IPS DF 4.7 (cell line): ENCODE results near the gene WDFY4.

Source experiments
- DNase-seq: peaks from one replicate; pipeline ENCODE4 v3.0.0-alpha.2; 2013; ENCODE audit warnings: low spot score; ENCODE audit errors: extremely low read depth

WDFY4 gene

GRCh38 chr10:48898426-48898825 is 213.8 kb downstream of the WDFY4 start:
- no peak for DNase-seq

DNA sequence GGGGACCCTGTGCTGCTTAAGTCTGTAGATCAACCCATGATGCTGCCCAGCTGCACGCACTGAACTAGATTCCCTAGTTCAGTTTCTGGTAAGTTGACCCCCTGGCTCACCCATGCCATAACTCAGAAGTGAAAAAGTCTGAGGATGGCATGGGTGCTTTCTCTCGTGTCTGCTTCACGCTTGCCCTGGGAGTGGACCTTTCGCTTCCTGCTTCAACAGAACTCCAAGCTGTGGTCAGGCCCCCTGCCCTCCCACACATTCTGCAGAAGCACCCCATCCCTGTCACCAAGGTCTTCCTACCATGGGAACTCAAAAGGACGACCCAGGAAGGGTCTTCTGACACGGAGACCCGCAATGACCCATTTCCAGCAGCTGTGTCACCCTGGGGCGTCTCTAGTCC is 215.1 kb downstream of the WDFY4 start:
- DNase-seq, result no peak

- DNase-seq, result no peak
Measured at GRCh38 chr10:48900371-48900801, 215.7 kb downstream of the WDFY4 start.

DNA sequence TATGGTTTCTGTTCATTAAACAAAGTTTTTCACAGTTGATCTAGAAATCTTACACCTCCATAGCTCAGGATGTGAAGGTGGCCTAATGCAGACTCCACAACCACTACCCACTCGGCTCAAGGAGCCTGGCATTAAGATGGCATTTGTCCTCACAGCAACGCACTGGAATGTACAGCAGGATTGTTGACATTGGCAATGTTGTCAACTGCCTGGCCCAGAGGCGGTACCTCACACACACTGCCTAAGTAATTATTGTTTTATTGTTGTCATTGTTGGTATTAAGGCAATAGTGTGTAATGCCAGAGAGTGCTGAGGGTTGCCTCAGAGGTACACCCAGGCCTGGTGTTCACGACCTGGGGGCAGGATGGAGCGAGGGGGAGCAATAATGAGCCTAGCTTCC is 216.6 kb downstream of the WDFY4 start:
- DNase-seq, result no peak

- no peak for DNase-seq
Measured at GRCh38 chr10:48902096-48902495, 217.4 kb downstream of the WDFY4 start.

GRCh38 chr10:48903151-48903550 is 218.5 kb downstream of the WDFY4 start:
- DNase-seq, result no peak

DNA sequence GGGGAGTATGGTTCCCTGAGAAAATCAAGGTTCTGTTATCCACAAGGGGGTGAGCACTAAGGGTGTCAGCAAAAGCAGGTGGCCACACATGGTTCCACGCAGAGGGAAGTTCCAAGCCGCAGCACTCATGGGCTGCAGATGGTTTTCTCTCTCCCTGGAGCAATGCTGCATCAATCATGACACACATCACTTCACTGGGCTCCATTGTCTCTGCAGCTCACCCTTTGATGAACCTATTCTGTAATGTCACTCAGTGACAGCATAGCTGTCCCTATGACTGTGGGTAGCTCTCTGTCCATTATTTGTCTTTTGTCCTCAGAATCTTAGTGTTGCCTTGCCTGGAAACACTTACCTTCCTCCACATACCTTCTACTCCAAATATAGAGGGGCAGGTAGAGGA is 220.2 kb downstream of the WDFY4 start:
- DNase-seq, result no peak

GRCh38 chr10:48905311-48905710 is 220.6 kb downstream of the WDFY4 start:
- no peak for DNase-seq

DNA sequence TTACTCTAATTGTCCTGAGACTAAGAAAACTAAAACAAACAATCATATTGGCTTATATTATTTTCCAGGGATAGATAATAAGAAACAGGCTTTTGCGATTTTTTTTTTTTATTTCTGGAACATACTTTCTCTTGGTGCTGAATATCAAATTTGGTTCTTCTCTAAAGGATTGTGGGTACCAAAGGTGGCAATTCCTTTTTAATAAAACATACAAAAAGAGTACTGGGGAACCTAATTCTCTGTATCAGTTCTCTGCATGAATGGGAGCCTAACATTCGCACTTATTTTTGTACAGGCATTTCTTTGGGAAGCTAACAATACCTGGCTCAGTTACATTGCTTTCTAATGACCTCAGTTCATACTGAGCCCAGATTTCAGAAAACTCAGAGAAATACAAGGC is 222.2 kb downstream of the WDFY4 start:
- no peak for DNase-seq

DNA sequence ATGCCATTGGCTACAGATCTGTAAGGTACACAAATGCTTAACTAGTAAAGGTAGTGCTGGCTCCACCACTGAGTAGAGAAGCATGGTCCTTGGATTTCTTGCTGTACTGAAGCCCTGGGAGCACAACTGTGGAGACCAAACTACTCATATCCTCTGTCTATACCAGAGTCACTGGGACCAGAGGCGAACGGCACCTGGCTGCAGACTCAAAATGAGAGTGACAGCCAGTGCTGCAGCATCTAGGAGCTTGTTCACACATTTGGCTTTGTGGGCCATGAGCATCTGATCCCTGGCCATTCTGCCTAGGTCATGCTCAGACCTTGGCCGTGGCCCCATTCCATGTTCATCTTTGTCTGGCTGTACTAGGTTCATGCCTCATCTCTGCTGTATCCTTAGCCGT is 223.1 kb downstream of the WDFY4 start:
- DNase-seq, result no peak

GRCh38 chr10:48910548-48910947 is 225.9 kb downstream of the WDFY4 start:
- DNase-seq, result no peak

- no peak for DNase-seq
Measured at GRCh38 chr10:48913674-48914073, 229.0 kb downstream of the WDFY4 start.

- no peak for DNase-seq
Measured at GRCh38 chr10:48923748-48924147, 239.1 kb downstream of the WDFY4 start.

DNA sequence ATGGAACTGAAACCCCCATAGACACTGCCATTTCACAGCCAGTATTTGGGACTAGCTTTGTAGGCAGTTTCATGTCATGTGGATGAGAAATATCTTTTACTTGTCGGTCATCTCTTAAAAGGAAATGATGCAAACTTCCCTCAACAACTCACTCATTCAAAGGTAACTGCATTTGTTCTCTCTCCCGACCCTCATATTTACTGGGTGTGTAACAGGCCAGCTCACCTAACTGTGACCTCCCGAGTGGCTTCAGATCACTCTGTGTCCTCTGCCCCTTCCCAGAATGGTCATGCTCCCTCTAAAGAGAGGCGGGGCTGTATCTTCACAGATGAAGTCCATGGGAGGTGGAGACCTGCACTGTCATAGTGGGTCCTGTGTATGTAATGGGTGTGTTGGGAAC is 240.3 kb downstream of the WDFY4 start:
- no peak for DNase-seq

DNA sequence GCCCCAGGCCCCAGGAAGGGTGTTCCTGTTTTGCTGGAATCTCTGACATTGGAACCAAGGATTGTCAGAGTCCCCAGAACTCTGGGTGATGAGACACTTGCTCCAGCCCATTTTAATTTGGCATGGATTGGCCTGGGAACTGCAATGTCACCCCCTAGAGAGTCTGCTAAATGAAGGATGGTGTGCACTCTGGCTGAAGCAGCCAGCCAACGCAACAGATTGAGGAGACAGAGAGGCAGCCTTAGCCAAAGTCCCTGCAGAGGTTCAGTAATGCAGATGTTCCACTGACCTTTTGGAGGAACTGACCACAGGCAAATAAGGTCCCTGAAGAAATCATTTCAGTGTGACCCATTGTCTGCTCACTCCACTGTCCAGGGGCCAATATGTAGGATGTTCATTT is 241.6 kb downstream of the WDFY4 start:
- DNase-seq, result no peak

DNA sequence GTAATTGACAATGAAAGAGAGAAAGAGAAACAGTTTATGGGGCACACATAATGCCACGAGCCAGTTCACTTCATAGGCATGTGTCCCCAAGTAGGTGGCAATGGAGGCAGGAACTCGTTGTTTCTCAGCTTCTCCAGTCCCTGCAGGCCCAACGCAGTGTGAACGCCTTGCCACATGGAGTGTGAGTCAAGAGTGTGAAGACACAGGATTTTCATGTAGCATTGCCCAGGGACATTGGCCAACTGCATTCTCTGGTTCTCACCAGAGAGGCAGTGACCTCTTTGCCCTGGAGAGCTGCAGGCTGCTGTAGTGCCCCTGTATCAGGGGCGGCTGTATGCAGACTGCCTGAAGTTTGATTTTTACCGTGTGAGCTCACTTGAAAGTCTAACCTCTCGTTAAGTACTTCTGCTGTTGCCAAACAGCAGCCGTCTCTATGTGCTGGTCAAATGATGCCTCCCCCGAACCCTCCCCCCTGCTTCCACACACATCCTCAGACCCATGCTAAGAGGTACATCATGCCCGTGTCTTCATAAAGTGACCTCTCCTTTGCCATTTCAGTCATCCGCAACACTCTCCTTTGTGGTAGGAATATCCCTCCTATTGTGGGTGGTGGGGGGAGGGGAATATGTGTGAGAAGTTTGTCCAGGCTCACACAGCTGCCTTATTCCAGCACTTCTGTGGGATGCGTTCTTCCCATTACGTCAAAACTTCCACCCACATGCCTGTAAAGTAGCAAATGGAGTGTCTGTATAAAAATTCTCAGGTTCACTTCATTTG is 242.3 kb downstream of the WDFY4 start:
- no peak for DNase-seq

DNA sequence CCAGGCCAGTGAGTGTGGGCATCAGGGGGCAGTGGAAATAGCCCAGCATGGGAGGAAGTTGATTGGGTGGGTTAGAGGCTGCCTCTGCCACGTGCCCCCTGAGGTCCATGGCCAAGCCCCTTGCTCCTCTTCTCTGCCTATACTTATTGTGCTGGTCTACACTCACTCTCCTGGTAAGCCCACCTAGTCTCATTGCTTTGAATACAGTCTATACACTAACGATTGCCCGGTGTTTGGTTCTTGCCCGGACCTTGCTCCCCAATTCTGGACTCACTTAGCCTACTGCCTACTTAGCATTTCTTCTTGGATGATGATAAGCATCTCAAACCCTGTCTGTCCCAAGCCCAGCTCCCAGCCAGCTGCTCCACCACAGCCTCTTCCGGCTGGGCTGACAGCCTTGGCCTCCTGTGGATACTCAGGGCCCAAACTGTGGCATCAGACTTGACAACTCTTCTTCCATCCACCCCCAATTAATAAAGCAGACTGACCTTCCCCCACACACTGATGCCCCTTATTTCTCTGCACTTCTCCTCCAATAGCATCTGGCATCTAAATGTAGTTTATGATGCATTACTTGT is 244.8 kb downstream of the WDFY4 start:
- no peak for DNase-seq

DNA sequence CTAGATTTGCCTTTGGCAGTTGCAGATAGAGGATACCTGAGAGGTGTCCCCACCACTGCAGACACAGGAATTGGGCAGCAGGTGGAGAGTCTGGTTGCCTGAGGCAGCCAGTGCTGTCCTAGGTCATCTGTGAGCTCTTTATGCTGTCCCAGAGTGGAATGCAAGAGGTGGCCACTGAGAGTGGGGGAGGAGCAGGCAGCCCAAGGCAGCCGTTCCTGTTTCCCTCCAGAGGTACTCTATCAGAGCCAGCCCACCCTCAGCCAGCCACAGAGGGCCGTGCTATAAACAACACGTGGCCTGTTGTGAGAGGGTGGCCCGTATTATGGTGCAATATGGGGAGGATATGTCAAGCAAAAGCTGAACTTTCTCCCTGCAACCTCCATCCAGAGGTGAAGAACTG is 246.5 kb downstream of the WDFY4 start:
- no peak for DNase-seq

GRCh38 chr10:48932831-48933664 is 248.4 kb downstream of the WDFY4 start:
- DNase-seq, result no peak

DNA sequence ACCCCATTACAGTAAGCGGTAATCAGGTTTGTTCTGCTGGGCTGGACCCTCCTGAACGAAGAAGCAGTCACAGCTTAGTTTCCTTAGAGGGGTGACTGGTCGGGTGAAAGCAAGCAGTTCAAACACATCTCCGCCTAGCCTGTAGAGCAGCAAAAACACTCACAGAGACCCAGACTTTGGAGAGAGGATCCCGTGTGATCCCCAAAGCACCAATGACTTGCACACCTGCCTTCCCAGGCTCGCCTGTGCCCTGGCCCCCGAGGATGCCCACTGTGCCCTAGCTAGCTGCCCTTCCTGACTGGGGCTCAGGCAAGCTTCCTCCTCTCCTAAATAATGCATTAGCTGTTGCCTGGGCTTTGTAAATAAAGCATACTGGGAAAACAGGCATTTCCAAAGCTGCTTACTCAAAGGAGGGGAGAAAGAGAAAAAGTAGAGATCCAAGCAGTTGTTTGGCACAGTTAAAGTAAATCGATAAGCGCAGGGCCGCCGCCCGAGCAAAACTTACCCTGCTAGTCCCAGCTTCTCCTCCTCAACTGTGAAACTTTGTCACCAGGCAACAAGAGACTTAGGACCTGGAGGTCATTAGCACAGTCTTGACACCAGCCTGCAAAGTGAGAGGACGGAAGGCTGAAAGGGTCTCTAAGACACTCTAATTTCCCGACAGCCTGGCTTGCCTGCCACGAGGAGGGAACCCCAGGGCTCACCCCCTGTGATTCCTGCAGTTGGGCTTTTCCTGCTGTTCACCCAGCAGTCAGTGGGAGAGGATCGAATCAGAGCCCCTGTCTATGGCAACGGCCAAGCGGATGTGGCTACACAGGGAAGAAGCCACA is 250.2 kb downstream of the WDFY4 start:
- DNase-seq, result no peak

DNA sequence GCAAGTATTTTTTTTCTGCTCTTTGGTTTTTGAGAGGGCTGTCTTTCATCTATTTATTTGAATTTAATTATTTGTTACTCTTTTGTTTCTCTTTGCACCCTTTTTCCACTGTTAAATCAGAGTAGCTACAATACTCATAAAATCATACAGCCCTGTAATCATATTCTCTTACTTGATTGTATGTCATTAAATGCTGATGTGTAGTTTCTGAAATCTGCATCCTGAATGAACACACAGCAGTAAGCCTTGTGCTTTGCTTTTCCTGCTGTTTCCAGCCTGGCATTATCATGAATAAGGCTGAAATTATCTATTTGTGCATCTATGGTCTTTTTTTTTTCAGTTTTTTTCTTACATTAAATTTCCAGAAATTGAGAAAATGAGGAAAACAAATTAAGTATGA is 250.9 kb downstream of the WDFY4 start:
- DNase-seq, result no peak

- DNase-seq, result no peak
Measured at GRCh38 chr10:48937796-48938195, 253.1 kb downstream of the WDFY4 start.
